T-helper 9 cell (primary cell): ENCODE data around the gene ASPDH.

Experiments used
- DNase-seq: peaks from one replicate; pipeline ENCODE4 v3.0.0-alpha.2; 2020

Gene ASPDH

GRCh38 chr19:50512999-50513745 is 541 bp downstream of the ASPDH start:
- no peak for DNase-seq

- no peak for DNase-seq
Observed at GRCh38 chr19:50512112-50512998, 1.4 kb downstream of the ASPDH start.

- peak; percentile 93 for DNase-seq
Observed at GRCh38 chr19:50511069-50511822, 2.5 kb downstream of the ASPDH start, which contains the start of gene JOSD2. Gene JOSD2 (minus strand): TSS chr19:50511191. CDS start chr19:50510431, 760 bp downstream.

- no peak for DNase-seq
Observed at GRCh38 chr19:50510700-50511068, 3.0 kb downstream of the ASPDH start.

GRCh38 chr19:50510121-50510670 is 3.5 kb downstream of the ASPDH start:
- no peak for DNase-seq

- no peak for DNase-seq
Observed at GRCh38 chr19:50509366-50509765, 4.3 kb downstream of the ASPDH start.

GRCh38 chr19:50508843-50509190 is 4.9 kb downstream of the ASPDH start:
- DNase-seq = no peak

GRCh38 chr19:50507376-50507775 is 6.3 kb downstream of the ASPDH start:
- DNase-seq = no peak

- no peak for DNase-seq
Observed at GRCh38 chr19:50506700-50507099, 7.0 kb downstream of the ASPDH start.

GRCh38 chr19:50505856-50506611 is 7.7 kb downstream of the ASPDH start:
- DNase-seq = no peak

GRCh38 chr19:50501568-50502475 is 11.9 kb downstream of the ASPDH start:
- no peak for DNase-seq

- no peak for DNase-seq
Observed at GRCh38 chr19:50501186-50501567, 12.5 kb downstream of the ASPDH start.

GRCh38 chr19:50500753-50501151 is 13.0 kb downstream of the ASPDH start:
- no peak for DNase-seq

- DNase-seq = no peak
Observed at GRCh38 chr19:50500060-50500752, 13.5 kb downstream of the ASPDH start.

GRCh38 chr19:50498219-50499056 is 15.3 kb downstream of the ASPDH start:
- no peak for DNase-seq

- DNase-seq = no peak
Observed at GRCh38 chr19:50497022-50497405, 16.7 kb downstream of the ASPDH start.

GRCh38 chr19:50496189-50497021 is 17.3 kb downstream of the ASPDH start:
- DNase-seq = no peak

GRCh38 chr19:50495020-50495531 is 18.6 kb downstream of the ASPDH start:
- no peak for DNase-seq
